Nephron (organoid): Measurements from ENCODE around the gene PDE6H.
A peak's percentile ranks its signal among the peaks of the same experiment; 100 is the strongest.

Experiments used
- H3K27ac Mint-ChIP-seq, 3 experiments: 2 replicates each; pipeline ENCODE4 v1.8.0; 2020; ENCODE audit warnings: mixed read lengths in 3 of 3, mild to moderate bottlenecking in 2 of 3, moderate library complexity in 1 of 3
- H3K27me3 Mint-ChIP-seq: 2 replicates; pipeline ENCODE4 v1.8.0; 2021; ENCODE audit warnings: low read depth, mild to moderate bottlenecking, moderate library complexity, mixed read lengths
- H3K36me3 Mint-ChIP-seq: 2 replicates; pipeline ENCODE4 v1.8.0; 2020; ENCODE audit warnings: low read depth, mixed read lengths
- H3K4me1 Mint-ChIP-seq: 2 replicates; pipeline ENCODE4 v1.8.0; 2020; ENCODE audit warnings: mixed read lengths
- H3K4me3 Mint-ChIP-seq, 3 experiments: 2 replicates each; pipeline ENCODE4 v1.8.0; 2020; ENCODE audit warnings: mild to moderate bottlenecking in 3 of 3, mixed read lengths in 3 of 3, moderate library complexity in 2 of 3
- H3K9me3 Mint-ChIP-seq: 2 replicates; pipeline ENCODE4 v1.8.0; 2020; ENCODE audit warnings: mixed read lengths
- TF ChIP-seq, protein P1 (sequence below), 3 experiments: fragments of 200-600 bp; sonication (generic); IDR thresholded peaks; one replicate each; pipeline ENCODE4 v1.5.0; 2021; ENCODE audit warnings: antibody characterized with exemption in 3 of 3; ENCODE audit not compliant: unreplicated experiment in 3 of 3

Gene PDE6H

GRCh38 chr12:14997998-14998397 lies 25.2 kb downstream of the PDE6H start:
- H3K9me3 Mint-ChIP-seq: no peaks in the 10 kb centered on the region
- H3K27ac Mint-ChIP-seq: peak overlapping the region; percentile 78 to 87 (median 83)
- H3K36me3 Mint-ChIP-seq: no peaks in the 10 kb centered on the region
- TF ChIP-seq, protein P1, sequence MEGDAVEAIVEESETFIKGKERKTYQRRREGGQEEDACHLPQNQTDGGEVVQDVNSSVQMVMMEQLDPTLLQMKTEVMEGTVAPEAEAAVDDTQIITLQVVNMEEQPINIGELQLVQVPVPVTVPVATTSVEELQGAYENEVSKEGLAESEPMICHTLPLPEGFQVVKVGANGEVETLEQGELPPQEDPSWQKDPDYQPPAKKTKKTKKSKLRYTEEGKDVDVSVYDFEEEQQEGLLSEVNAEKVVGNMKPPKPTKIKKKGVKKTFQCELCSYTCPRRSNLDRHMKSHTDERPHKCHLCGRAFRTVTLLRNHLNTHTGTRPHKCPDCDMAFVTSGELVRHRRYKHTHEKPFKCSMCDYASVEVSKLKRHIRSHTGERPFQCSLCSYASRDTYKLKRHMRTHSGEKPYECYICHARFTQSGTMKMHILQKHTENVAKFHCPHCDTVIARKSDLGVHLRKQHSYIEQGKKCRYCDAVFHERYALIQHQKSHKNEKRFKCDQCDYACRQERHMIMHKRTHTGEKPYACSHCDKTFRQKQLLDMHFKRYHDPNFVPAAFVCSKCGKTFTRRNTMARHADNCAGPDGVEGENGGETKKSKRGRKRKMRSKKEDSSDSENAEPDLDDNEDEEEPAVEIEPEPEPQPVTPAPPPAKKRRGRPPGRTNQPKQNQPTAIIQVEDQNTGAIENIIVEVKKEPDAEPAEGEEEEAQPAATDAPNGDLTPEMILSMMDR (IDR thresholded peaks at IDR 0.05; ENCODE audit: unreplicated experiment in 3 of 3): no peak
- peaks cover 51% of the 10 kb centered on the region for H3K4me1 Mint-ChIP-seq
- H3K4me3 Mint-ChIP-seq: no peak overlapping the region
- H3K27me3 Mint-ChIP-seq: no peaks in the 10 kb centered on the region

- Mint-ChIP-seq H3K9me3 (no peaks in the 10 kb centered on the region), H3K4me1 (peaks cover 55% of the 10 kb centered on the region), H3K4me3 (no peak overlapping the region), H3K27me3 (no peaks in the 10 kb centered on the region), H3K36me3 (no peaks in the 10 kb centered on the region), H3K27ac (peak overlapping the region; percentile 78 to 87 (median 83))
- TF ChIP-seq, protein P1 (IDR thresholded peaks at IDR 0.05; ENCODE audit: unreplicated experiment in 3 of 3): no peak
Measured at GRCh38 chr12:14999021-14999694, 26.3 kb downstream of the PDE6H start.

GRCh38 chr12:14999695-15000365 lies 27.0 kb downstream of the PDE6H start:
- Mint-ChIP-seq H3K27me3 (no peaks in the 10 kb centered on the region), H3K4me3 (no peak overlapping the region), H3K4me1 (peaks cover 55% of the 10 kb centered on the region), H3K27ac (peak overlapping the region; percentile 78 to 87 (median 83)), H3K36me3 (no peaks in the 10 kb centered on the region), H3K9me3 (no peaks in the 10 kb centered on the region)
- TF ChIP-seq, protein P1 (IDR thresholded peaks at IDR 0.05; ENCODE audit: unreplicated experiment in 3 of 3): no peak

DNA sequence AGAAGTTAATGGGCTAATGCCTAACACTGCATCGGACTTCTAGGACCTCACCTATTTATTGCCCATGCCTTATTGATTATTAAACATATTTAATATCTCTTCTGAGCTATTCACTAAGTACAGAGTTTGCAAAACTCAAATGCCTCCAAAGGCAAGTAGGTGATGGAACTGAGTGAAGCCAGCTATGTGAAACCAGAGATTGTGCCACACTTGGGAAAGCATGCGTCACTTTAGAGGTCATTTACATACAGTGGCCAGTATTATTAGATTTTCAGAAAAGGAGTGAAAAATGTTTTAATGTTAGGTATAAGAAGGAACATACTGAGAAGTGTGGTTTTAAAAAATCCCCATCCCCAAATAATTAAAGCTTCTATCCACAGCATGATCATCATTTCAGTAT lies 27.7 kb downstream of the PDE6H start:
- H3K27me3 Mint-ChIP-seq: no peaks in the 10 kb centered on the region
- H3K36me3 Mint-ChIP-seq: no peaks in the 10 kb centered on the region
- TF ChIP-seq, protein P1 (IDR thresholded peaks at IDR 0.05; ENCODE audit: unreplicated experiment in 3 of 3): no peak
- H3K4me3 Mint-ChIP-seq: no peak overlapping the region
- peaks cover 55% of the 10 kb centered on the region for H3K4me1 Mint-ChIP-seq
- H3K27ac Mint-ChIP-seq: peak overlapping the region; percentile 78 to 87 (median 83)
- no peaks in the 10 kb centered on the region for H3K9me3 Mint-ChIP-seq

DNA sequence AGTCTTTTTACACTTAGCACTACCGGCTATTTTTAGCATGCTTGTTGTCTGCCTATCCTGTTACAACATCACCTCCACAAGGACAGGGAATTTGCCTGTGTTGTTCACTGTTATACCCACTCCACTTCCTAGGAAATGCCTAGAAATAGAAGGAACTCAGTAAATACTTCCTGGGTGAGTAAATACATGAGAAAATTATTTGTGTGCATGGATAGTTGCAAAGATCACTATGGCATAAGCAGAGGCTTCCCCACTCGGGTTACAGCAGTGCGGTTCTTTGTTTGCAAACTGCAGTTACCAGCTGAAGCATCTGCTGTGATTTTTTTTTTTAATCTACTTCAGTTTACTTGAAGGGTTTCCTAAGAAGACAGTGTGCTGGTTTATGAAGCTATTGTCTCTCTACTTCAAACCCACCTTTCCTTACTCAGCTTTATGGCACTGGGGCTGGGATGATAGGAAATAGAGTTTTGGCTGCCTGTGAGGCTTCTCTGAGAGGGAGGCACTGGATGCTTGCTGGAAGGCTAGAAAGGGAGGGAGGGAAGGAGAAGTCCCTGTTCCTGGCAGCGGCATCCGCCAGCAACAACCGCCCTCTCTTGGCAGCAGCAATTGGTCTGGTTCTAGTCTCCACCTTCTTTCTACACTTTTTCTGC lies 29.0 kb downstream of the PDE6H start:
- peak overlapping the region in 2 of 3 experiments; percentile 50 to 52 for H3K4me3 Mint-ChIP-seq
- no peaks in the 10 kb centered on the region for H3K27me3 Mint-ChIP-seq
- H3K4me1 Mint-ChIP-seq: peaks cover 59% of the 10 kb centered on the region
- TF ChIP-seq, protein P1 (IDR thresholded peaks at IDR 0.05; ENCODE audit: unreplicated experiment in 3 of 3): no peak
- peak overlapping the region; percentile 76 to 92 (median 83) for H3K27ac Mint-ChIP-seq
- no peaks in the 10 kb centered on the region for H3K36me3 Mint-ChIP-seq
- no peaks in the 10 kb centered on the region for H3K9me3 Mint-ChIP-seq
